T-cell (primary cell): Measurements from ENCODE around the gene IPO13. TPM values are rescaled to one million over a fixed set of nuclear protein-coding genes. Genes with fewer than 3 reads are reported as not detected.

Experiments used
- ATAC-seq, 4 experiments: fragments of 200-7000 bp in 3 of 4; fragments of 150-1000 bp in 1 of 4; cut with Tn5 transposase; replicated peaks in 1 of 4; 1 replicate in 3 of 4; 2 replicates in 1 of 4; pipeline ENCODE4 v1.10.0; 2021; ENCODE audit warnings: moderate library complexity in 3 of 4, mild to moderate bottlenecking in 2 of 4, moderate number of reproducible peaks in 1 of 4
- CTCF ChIA-PET, 2 donors: fragments of 300-600 bp; sonication (Branson Sonifier 250); formaldehyde crosslinking; loops; one replicate each; lab custom pipeline; 2022; ENCODE audit warnings: antibody characterized with exemption in 2 of 2; lab: Charles Lee
- POLR2A ChIA-PET, 2 donors: fragments of 300-600 bp; sonication (Branson Sonifier 250); formaldehyde crosslinking; loops; one replicate each; lab custom pipeline; 2022; ENCODE audit warnings: antibody characterized with exemption in 2 of 2; lab: Charles Lee
- DNase-seq, 35 experiments: peaks; one replicate each; pipeline versions ENCODE4 v3.0.0 to v3.0.0-alpha.2; 2013 to 2023
- H3K27ac ChIP-seq: one replicate; pipeline ENCODE4 v1.5.1; 2013; ENCODE audit warnings: low read length
- H3K27me3 ChIP-seq, 2 experiments: replicated peaks in 1 of 2; 1 replicate in 1 of 2; 2 replicates in 1 of 2; pipeline versions ENCODE4 v1.6.1 to v1.7.0; 2013; ENCODE audit warnings: low read length in 1 of 2, mixed read lengths in 1 of 2; ENCODE audit not compliant: control insufficient read depth in 2 of 2, insufficient read depth in 2 of 2; ENCODE audit errors: extremely low read depth in 1 of 2
- H3K36me3 ChIP-seq, 2 donors: 1 replicate in 1 of 2; 2 replicates in 1 of 2; pipeline versions ENCODE4 v1.6.1 to v1.7.0; 2013; ENCODE audit warnings: low read length in 1 of 2; ENCODE audit not compliant: control insufficient read depth in 2 of 2, insufficient read depth in 1 of 2; ENCODE audit errors: extremely low read depth in 1 of 2
- H3K4me1 ChIP-seq, 2 experiments: 1 replicate in 1 of 2; 2 replicates in 1 of 2; pipeline versions ENCODE4 v1.6.1 to v1.7.0; 2013; ENCODE audit warnings: low read length in 2 of 2, mixed read lengths in 1 of 2; ENCODE audit not compliant: insufficient read depth in 2 of 2, control insufficient read depth in 1 of 2; ENCODE audit errors: extremely low read depth in 1 of 2
- H3K4me3 ChIP-seq, 2 donors: 1 replicate in 1 of 2; 2 replicates in 1 of 2; pipeline versions ENCODE4 v1.5.1 to v1.7.0; 2013; ENCODE audit warnings: mild to moderate bottlenecking in 2 of 2, low read length in 1 of 2, moderate library complexity in 1 of 2; ENCODE audit not compliant: control insufficient read depth in 1 of 2; ENCODE audit errors: extremely low read depth in 1 of 2
- H3K9me3 ChIP-seq: 2 replicates; pipeline ENCODE4 v1.7.0; 2013
- H3K27ac Mint-ChIP-seq, 2 donors: one replicate each; pipeline ENCODE4 v1.8.0; 2020 to 2021; ENCODE audit warnings: mild to moderate bottlenecking in 2 of 2, mixed read lengths in 2 of 2
- H3K27me3 Mint-ChIP-seq, 2 donors: one replicate each; pipeline ENCODE4 v1.8.0; 2021 to 2022; ENCODE audit warnings: mixed read lengths in 2 of 2
- H3K36me3 Mint-ChIP-seq: one replicate; pipeline ENCODE4 v1.8.0; 2021; ENCODE audit warnings: mixed read lengths
- H3K4me1 Mint-ChIP-seq, 3 donors: one replicate each; pipeline ENCODE4 v1.8.0; 2020 to 2022; ENCODE audit warnings: mixed read lengths in 3 of 3, mild to moderate bottlenecking in 1 of 3
- H3K4me3 Mint-ChIP-seq, 3 donors: one replicate each; pipeline ENCODE4 v1.8.0; 2020 to 2022; ENCODE audit warnings: mild to moderate bottlenecking in 3 of 3, mixed read lengths in 3 of 3, moderate library complexity in 3 of 3
- H3K9me3 Mint-ChIP-seq, 3 donors: one replicate each; pipeline ENCODE4 v1.8.0; 2020 to 2022; ENCODE audit warnings: mixed read lengths in 3 of 3
- WGBS: methylation state at CpG from one replicate; pipeline ENCODE4 v1.1.5; 2013; ENCODE audit warnings: missing lambda C conversion rate; ENCODE audit not compliant: insufficient coverage; 5-methylcytosine and 5-hydroxymethylcytosine counted together
- total RNA-seq, 35 experiments: library from RNA in 6 of 35; stranded (reverse) in 6 of 35; fragments of 120-200 nt in 1 of 35; gene quantifications; one replicate each; pipeline versions ENCODE4 v1.2.1 to v1.2.4 and lab custom pipeline; 2013 to 2026

The IPO13 gene
- total RNA-seq, 5 donors from 2014 or later (not counting 1 experiment from before 2014, with no cell fraction given): 15.3 to 24.3 (median 22.1) TPM

DNA sequence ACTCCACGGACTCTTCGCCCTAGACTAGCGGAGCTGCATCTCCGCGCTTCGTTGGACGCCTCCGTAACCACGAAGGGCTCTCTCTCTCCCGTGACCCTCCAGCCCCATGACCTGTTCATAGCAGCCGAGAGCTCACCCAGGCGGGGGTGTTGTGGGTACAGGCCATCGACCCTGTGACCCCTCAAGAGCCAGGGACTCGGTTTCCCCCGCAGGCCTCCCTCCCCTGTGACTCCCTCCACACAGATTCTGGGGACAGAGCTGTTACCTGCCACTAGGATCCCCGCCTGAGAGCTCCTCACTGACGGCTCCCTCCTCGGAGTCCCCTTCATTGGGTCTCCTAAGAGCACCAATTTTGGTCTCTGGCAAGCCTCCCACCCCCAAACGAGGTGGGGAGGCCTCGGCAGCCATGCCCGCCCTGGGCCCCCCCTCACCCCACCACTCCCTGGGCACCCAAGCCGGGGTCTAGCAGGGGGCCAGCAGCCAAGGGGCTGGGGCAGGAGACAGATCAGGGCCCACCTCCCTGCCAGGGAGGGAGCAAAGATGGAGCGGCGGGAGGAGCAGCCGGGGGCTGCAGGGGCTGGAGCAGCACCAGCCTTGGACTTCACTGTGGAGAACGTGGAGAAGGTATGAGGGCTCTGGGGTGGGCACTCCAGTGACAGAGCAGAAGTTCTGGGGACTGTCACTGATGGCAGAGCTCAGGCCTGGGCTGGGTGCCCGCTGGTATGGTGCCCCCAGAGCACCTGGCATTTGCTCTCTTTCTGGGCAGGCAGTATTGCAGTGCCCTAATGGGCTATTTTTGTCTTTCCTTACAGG lies 517 bp downstream of the IPO13 start:
- no peaks in the 10 kb centered on the region for H3K9me3 ChIP-seq
- no peaks in the 10 kb centered on the region for H3K27me3 Mint-ChIP-seq
- peaks cover 47 to 58% (median 49%) of the 10 kb centered on the region in 3 donors for H3K4me1 Mint-ChIP-seq
- ATAC-seq (peak in 2 of 4 experiments; percentile 0 to 2), DNase-seq (peak in 3 of 35 experiments; percentile 9 to 25 (median 12))
- H3K9me3 Mint-ChIP-seq: no peaks in the 10 kb centered on the region
- H3K36me3 ChIP-seq: peaks cover 0 to 5% of the 10 kb centered on the region in 2 donors
- POLR2A ChIA-PET: no interaction called here
- H3K4me1 ChIP-seq: peaks cover 21 to 40% of the 10 kb centered on the region in 2 experiments
- H3K4me3 ChIP-seq: peak overlapping the region; percentile 82 to 95
- H3K27ac Mint-ChIP-seq: peak overlapping the region; percentile 90 to 96
- H3K27ac ChIP-seq: peak overlapping the region; percentile 94
- CTCF ChIA-PET: interaction anchor here (0.7 to 1.0 kb wide), 3 partner anchors 12 to 421 kb away, joined by 3 read pairs; no protein-coding TSS in a partner anchor
- H3K27me3 ChIP-seq: no peaks in the 10 kb centered on the region
- peak overlapping the region; percentile 85 to 88 (median 86) for H3K4me3 Mint-ChIP-seq
- 13% methylated on average over 21 of the region's 27 CpGs for WGBS
- H3K36me3 Mint-ChIP-seq: peaks cover 11% of the 10 kb centered on the region

DNA sequence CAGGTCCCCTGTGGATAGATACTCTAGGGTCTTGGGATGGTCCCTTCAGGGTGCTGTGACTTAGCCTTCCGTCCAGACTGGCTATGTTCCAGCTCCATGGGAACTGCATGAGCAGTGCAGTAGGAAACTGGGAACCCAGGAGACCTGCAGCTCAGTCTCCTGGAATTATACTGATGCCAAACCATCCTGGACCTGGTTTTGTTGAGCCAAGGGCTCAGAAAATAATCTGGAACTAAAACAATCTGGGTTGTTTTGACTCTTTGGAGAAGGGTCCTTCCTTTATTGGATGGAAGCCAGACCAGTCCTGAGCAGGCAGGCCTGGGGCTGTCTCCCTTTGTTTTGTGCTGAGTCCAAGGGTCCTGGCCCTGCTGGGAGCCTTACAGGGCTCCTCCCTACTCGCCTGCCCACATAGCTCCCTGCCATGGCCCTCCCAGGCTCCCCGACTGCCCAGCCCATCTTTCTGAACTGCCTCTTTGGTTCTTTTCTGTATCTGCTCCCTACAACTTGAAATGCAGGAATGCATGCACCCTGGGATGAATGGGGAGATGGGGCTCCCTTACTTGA lies 1.2 kb downstream of the IPO13 start:
- Mint-ChIP-seq H3K27me3 (no peaks in the 10 kb centered on the region), H3K9me3 (no peaks in the 10 kb centered on the region), H3K36me3 (peaks cover 11% of the 10 kb centered on the region), H3K4me1 (peaks cover 45 to 55% (median 49%) of the 10 kb centered on the region in 3 donors), H3K27ac (peak overlapping the region; percentile 71 to 96), H3K4me3 (peak overlapping the region; percentile 85 to 88 (median 86))
- ChIA-PET CTCF (interaction anchor here in 1 of 2 donors (1.0 kb wide), 1 partner anchor 422 kb away, joined by 3 read pairs; no protein-coding TSS in a partner anchor), POLR2A (no interaction called here)
- Histone ChIP-seq H3K27me3 (no peaks in the 10 kb centered on the region), H3K9me3 (no peaks in the 10 kb centered on the region), H3K36me3 (peaks cover 0 to 5% of the 10 kb centered on the region in 2 donors), H3K27ac (no peak overlapping the region), H3K4me3 (peak overlapping the region in 1 of 2 donors; percentile 95), H3K4me1 (peaks cover 21 to 40% of the 10 kb centered on the region in 2 experiments)
- ATAC-seq (no peak), DNase-seq (no peak)
- 87% methylated on average over 3 of the region's 3 CpGs for WGBS

- POLR2A ChIA-PET: no interaction called here
- no peak for ATAC-seq
Observed at GRCh38 chr1:43949678-43950077, 2.9 kb downstream of the IPO13 start.

DNA sequence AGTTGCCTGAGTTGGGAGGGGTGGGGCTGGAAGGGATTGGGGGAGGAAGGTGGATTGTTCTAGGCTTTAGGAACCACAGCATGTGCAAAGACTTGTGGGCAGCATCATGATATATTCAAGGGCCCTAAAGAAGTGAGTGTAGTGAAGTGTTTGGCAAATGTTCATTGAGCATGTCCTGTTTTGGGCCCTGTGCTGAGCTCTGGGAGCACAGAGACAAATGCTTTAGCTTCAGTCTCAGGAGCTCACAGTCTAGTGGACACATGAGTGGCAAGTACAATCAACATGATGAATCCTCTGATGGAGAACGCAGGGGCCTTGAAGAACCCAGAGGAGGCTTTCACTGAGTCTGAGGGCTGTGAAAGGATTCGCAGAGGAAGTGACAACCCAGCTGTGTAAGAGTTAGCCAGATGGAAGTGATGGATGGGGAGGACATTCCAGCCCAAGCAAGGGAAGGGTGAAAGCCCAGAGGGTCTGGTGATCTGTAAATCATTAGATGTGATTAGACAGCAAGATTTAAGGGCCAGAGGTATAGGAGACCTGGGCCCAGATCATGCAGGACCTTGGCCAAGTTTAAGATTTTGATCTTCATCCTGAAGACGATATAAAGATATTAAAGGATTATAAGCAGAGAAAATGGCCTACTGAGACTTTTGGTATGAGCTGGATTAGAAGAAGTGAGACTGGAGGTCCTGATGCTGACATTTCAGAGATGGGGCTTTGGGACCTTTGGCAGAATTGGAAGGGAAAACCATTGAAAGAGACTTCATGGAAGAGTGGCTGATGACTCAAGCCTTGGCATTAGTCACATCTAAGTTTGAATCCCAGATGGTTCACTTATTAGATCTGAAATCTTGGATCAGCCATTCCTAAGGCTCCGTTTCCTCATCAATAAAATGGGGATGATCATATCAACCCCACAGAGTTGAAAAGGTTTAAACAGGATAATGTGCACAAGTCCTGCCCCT lies 4.6 kb downstream of the IPO13 start:
- 95% methylated on average over 3 of the region's 4 CpGs for WGBS
- no peak overlapping the region for H3K27ac Mint-ChIP-seq
- H3K27me3 Mint-ChIP-seq: no peaks in the 10 kb centered on the region
- no peaks in the 10 kb centered on the region for H3K9me3 Mint-ChIP-seq
- H3K4me1 Mint-ChIP-seq: peaks cover 30 to 33% (median 33%) of the 10 kb centered on the region in 3 donors
- DNase-seq (no peak), ATAC-seq (no peak)
- Histone ChIP-seq H3K4me1 (peaks cover 13 to 24% of the 10 kb centered on the region in 2 experiments), H3K27ac (no peak overlapping the region), H3K27me3 (no peaks in the 10 kb centered on the region), H3K9me3 (no peaks in the 10 kb centered on the region), H3K4me3 (no peak overlapping the region), H3K36me3 (peaks cover 0 to 7% of the 10 kb centered on the region in 2 donors)
- ChIA-PET POLR2A (no interaction called here), CTCF (no interaction called here)
- no peak overlapping the region for H3K4me3 Mint-ChIP-seq
- H3K36me3 Mint-ChIP-seq: peaks cover 7% of the 10 kb centered on the region

More at GRCh38 chr1:43949678-43950077, 2.9 kb downstream of the IPO13 start:
- no peaks in the 10 kb centered on the region for H3K9me3 Mint-ChIP-seq
- no peak for DNase-seq
- H3K4me3 Mint-ChIP-seq: no peak overlapping the region
- H3K27me3 Mint-ChIP-seq: no peaks in the 10 kb centered on the region
- Histone ChIP-seq H3K9me3 (no peaks in the 10 kb centered on the region), H3K27ac (no peak overlapping the region), H3K27me3 (no peaks in the 10 kb centered on the region), H3K4me3 (no peak overlapping the region), H3K4me1 (peaks cover 21 to 38% of the 10 kb centered on the region in 2 experiments), H3K36me3 (peaks cover 0 to 5% of the 10 kb centered on the region in 2 donors)
- 91% methylated on average over 13 of the region's 13 CpGs for WGBS
- no peak overlapping the region for H3K27ac Mint-ChIP-seq
- H3K4me1 Mint-ChIP-seq: peaks cover 42 to 47% (median 46%) of the 10 kb centered on the region in 3 donors
- peaks cover 7% of the 10 kb centered on the region for H3K36me3 Mint-ChIP-seq
- CTCF ChIA-PET: no interaction called here

DNA sequence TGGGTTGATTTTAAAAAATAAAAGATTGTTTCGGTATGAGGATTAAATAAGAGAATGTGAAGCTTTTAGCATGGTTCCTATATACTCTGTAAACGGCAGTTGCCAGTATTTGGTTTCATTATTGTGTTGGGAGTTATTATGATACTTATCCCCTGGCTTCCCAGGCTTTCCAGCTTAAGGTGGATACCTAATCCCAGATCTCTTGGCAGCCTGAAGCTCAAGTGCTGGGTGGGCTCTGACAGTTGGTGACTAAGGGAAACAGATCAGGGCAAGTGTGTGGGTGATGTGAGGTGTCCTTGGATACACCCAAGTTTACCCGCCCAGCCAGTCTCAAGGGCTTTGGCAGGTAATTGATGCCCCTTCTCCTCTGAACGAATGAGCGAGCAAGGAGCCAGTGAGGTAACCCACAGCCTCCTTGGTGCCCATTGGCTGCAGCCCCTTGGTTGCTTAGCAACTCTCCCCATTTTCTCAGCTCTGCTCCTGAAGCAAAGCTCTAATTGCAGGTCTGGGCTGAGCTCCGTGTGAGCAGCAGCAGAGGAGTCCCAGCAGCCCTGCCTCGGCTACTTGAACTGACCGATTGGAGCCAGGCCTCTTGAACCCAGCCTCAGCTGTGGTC lies 6.1 kb downstream of the IPO13 start:
- H3K4me1 ChIP-seq: peaks cover 4 to 13% of the 10 kb centered on the region in 2 experiments
- WGBS: 97% methylated on average over 6 of the region's 8 CpGs
- Mint-ChIP-seq H3K27ac (no peak overlapping the region), H3K4me1 (peaks cover 23 to 28% (median 28%) of the 10 kb centered on the region in 3 donors), H3K9me3 (no peaks in the 10 kb centered on the region), H3K27me3 (no peaks in the 10 kb centered on the region), H3K36me3 (peaks cover 14% of the 10 kb centered on the region), H3K4me3 (no peak overlapping the region)
- no peak overlapping the region for H3K4me3 ChIP-seq
- H3K27me3 ChIP-seq: no peaks in the 10 kb centered on the region
- ChIA-PET POLR2A (interaction anchor here in 1 of 2 donors (0.6 kb wide), 1 partner anchor 1385 kb away, joined by 5 read pairs; no protein-coding TSS in a partner anchor), CTCF (no interaction called here)
- no peak for ATAC-seq
- H3K9me3 ChIP-seq: no peaks in the 10 kb centered on the region
- H3K36me3 ChIP-seq: peaks cover 6 to 20% of the 10 kb centered on the region in 2 donors
- no peak overlapping the region for H3K27ac ChIP-seq
- DNase-seq: no peak
